NCI-H2029 (cell line): ENCODE data around the gene SLC1A7.

Source experiments
- DNase-seq: peaks from one replicate; lab custom pipeline; 2025; lab: John Stamatoyannopoulos, UW

SLC1A7 gene

GRCh38 chr1:53133261-53134041 lies 9.0 kb downstream of the SLC1A7 start:
- DNase-seq = no peak

- DNase-seq = no peak
Measured at GRCh38 chr1:53132176-53132575, 10.3 kb downstream of the SLC1A7 start.

- no peak for DNase-seq
Measured at GRCh38 chr1:53131590-53131938, 10.9 kb downstream of the SLC1A7 start.

GRCh38 chr1:53130878-53131589 lies 11.4 kb downstream of the SLC1A7 start:
- DNase-seq = no peak

GRCh38 chr1:53130598-53130877 lies 11.9 kb downstream of the SLC1A7 start:
- no peak for DNase-seq

- DNase-seq = no peak
Measured at GRCh38 chr1:53129891-53130597, 12.4 kb downstream of the SLC1A7 start.

GRCh38 chr1:53128401-53128800 lies 14.0 kb downstream of the SLC1A7 start:
- DNase-seq = no peak

- DNase-seq = no peak
Measured at GRCh38 chr1:53127546-53127945, 14.9 kb downstream of the SLC1A7 start.

- DNase-seq = no peak
Measured at GRCh38 chr1:53126495-53126894, 15.9 kb downstream of the SLC1A7 start.

GRCh38 chr1:53125623-53126360 lies 16.6 kb downstream of the SLC1A7 start:
- no peak for DNase-seq

- no peak for DNase-seq
Measured at GRCh38 chr1:53125122-53125521, 17.3 kb downstream of the SLC1A7 start.

- DNase-seq = no peak
Measured at GRCh38 chr1:53123453-53124140, 18.8 kb downstream of the SLC1A7 start.

GRCh38 chr1:53122961-53123413 lies 19.5 kb downstream of the SLC1A7 start:
- no peak for DNase-seq

- DNase-seq = no peak
Measured at GRCh38 chr1:53122201-53122885, 20.1 kb downstream of the SLC1A7 start.

- no peak for DNase-seq
Measured at GRCh38 chr1:53121319-53122172, 20.9 kb downstream of the SLC1A7 start.

- DNase-seq = no peak
Measured at GRCh38 chr1:53120659-53121058, 21.8 kb downstream of the SLC1A7 start.

- no peak for DNase-seq
Measured at GRCh38 chr1:53117836-53118235, 24.6 kb downstream of the SLC1A7 start.

- DNase-seq = no peak
Measured at GRCh38 chr1:53116933-53117600, 25.4 kb downstream of the SLC1A7 start.

GRCh38 chr1:53116307-53116810 lies 26.1 kb downstream of the SLC1A7 start:
- no peak for DNase-seq
